RCC 7860 (cell line): Measurements from ENCODE around the gene POP7.

Source experiments
- DNase-seq: peaks from one replicate; pipeline ENCODE4 v3.0.0-alpha.2; 2015; ENCODE audit warnings: low spot score
- FAIRE-seq: peaks from 2 replicates; lab custom pipeline; 2012; peaks lifted over from hg19 to GRCh38; lab: Jason Lieb, UNC

The POP7 gene

GRCh38 chr7:100679129-100679926 lies 26.6 kb upstream of the POP7 start:
- FAIRE-seq (no peak), DNase-seq (no peak)

DNA sequence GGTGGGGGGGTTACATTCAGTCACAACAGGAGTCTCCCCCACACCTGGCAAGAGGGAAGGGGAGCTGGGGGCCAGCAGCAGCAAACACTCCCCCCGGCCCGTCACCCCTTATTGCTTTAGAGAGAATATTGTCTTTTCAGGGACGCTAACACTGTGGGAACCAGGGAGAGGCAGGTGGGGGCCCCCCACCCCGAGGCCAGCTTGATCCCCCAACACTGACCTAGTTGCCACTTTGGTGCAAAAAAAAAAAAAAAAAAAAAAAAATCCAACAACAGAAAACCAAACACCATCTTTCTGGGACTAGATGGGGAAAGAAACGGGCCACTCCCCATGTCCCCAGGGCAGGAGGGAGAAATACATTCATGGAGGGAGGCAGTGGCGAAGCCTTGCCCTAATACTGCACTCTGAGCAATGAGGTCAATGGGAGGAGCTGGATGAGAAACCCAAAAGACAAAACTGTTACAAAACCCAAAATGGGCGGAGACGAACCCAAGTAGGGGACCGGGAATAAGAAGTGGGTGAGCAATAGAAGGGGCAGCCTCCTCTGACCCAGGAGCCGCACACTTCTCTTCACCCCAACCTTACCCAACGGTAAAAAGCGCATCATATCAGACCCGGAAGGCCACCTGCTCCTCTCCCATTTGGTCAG lies 25.9 kb upstream of the POP7 start:
- DNase-seq (no peak), FAIRE-seq (no peak)

DNA sequence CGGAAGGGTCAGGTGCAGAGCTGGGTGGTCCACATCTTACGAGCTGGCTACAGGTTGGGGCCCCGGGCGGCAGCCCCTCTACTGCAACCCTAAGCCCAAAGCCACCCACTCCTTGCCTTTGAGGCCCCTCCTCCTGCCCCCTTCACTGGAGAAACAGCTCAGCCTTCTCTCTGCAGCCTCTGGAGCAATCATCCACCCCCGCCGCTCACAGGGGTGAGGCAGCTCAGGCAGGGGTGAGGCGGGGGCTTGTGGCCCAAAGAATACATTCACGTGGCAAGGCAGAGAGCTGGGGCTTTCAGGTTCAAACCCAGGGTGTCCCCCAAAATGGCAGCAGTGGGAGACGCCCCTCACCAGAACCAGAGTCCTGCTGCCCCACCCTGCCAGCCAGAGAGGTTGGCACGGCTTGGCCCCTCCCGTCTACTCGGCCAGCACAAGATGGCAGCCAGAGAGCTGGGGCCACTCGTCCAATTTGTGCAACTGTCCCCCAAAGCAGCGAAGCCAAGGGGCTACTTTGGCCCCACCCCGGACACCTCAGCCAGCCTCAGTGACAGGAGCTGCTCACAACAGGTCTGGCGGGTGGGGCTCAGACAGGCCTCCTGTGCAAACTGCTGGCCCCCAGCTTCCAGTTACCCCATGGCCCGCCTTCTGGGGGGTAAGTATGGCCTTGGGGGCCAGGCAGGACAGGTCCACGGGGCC lies 25.2 kb upstream of the POP7 start:
- FAIRE-seq (no peak), DNase-seq (no peak)

GRCh38 chr7:100681491-100682227 lies 24.3 kb upstream of the POP7 start:
- FAIRE-seq, result no peak
- DNase-seq, result no peak

- DNase-seq (no peak), FAIRE-seq (no peak)
Measured at GRCh38 chr7:100682228-100682741, 23.6 kb upstream of the POP7 start.

DNA sequence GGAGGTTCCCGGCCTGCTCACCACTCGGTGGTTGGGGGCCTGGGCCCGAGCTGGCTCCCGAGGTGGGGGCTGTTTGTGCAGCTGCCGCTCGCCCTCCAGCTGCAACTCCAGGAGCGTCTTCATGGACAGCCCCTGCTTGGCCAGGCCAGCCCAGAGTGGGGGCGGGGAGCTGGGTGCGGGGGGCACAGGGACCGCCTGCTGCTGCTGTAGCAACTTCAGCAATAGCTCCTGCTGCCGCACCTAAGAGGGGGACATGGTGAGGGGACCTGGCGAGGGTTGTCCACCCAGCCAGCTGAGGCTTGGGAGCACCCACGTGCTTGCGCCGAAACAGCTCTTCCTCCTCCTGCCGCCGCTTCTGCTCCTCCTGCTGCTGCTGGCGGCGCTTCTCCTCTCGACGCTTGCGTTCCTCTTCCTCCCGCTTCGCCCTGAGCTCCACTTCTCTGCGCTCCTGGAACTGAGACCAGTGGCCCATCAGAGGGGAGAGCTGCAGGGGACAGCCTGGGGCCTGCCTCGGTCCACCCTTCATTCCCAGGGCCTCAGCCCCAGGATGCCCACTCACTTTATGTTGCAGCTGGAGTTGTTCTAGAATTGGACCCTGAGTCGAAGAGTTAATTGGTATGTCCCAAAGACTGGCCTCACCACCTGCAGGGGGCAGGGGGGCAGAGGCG lies 22.8 kb upstream of the POP7 start:
- DNase-seq (no peak), FAIRE-seq (no peak)

- FAIRE-seq, result no peak
- no peak for DNase-seq
Measured at GRCh38 chr7:100683659-100684533, 22.0 kb upstream of the POP7 start.

- DNase-seq, result no peak
- FAIRE-seq, result no peak
Measured at GRCh38 chr7:100684534-100685042, 21.3 kb upstream of the POP7 start.

- FAIRE-seq (no peak), DNase-seq (no peak)
Measured at GRCh38 chr7:100685049-100685605, 20.8 kb upstream of the POP7 start.

DNA sequence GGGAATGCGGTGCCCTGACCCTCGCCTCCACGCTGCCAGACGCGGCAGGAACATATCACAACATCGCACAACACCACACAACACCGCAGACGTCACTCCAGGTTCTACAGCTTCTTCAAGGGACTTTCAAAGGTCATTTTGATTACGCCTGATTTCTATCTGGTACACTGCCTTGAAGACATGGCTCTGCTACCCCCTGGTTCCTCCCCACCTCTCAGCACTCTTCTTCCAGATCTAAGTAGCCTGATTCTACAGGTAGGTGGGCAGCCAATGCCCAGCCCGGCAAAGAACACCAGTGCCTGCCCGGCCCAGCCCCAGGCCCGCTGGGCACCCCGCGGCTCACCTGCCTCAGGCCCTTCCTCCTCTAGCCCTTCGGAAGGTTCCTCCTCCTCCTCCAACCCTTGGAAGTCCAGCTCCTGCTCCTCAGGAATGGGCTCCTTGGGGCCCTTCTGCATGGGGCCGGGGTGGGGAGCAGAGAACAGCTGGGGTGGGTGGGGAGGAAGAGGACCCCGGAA lies 20.2 kb upstream of the POP7 start:
- FAIRE-seq, result no peak

DNA sequence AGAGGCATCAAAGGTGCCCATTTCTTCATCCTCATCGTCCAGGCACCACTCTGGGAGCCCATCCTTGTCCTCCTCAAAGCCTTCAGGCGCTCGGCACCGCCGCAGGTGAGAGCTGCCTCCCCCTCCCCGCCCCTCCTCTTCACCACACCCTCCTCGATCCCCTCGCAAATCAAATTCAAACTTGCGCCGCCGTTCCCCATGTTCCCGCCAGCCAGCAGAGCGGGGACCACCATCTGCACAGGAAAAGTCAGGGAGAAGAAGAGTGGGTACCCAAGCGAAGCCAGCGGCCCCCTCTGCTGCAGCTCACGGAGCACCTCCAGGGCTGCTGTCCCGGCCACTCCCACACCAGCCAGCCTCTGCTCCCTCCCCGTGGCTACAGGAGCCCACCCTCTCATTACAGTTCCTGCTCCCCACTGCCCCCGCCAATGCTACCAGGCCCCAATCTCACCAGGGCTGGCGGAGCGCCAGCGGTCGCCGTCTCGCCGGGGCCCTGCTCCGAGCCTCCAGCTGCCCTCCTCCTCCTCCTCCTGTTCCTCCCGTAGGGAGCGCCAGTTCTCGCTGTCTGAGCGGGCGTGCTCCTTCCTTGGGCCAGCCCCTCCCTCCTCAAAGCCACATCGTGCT lies 19.6 kb upstream of the POP7 start:
- FAIRE-seq (no peak), DNase-seq (no peak)

More for the DNA sequence above, 20.2 kb upstream of the POP7 start:
- DNase-seq, result no peak

DNA sequence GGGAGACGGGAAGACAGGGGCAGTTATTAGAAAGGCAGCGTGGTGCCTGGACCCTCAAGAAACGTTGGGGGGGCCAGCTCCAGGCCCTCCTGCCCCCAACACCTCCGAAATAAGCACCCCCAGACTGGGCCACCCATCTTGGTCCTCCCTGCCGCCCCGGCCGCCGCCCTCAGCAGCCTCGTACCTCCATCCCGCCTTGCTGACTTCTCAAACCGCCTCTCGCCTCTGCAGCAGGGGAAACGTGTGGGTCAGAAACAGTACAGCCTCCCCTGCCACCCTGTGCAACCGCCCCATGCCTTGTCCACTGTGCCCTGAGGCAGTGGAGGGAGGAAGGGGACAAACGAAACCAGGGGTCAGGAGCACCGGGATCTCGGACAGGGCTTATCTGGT lies 19.1 kb upstream of the POP7 start:
- FAIRE-seq (no peak), DNase-seq (no peak)

DNA sequence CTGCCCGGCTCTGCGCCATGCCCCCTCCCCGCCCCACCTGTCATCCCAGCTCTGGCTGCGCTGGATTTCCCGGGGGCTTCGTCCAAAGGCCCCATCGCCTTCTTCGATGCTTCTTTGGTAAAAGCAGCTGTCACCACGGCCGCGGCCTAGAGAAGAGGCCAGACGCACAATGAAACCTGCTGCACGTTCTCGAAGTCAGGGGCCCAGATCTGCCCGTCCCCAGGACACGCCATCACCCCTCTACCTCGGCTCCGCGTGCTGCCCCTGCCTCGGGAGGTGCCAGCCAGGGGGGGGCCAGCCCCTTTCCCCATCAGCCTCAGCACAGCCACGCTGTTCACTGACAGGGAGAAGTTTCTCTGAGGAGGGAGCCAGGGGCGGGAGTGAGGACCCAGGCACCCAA lies 18.7 kb upstream of the POP7 start:
- DNase-seq (no peak), FAIRE-seq (no peak)

DNA sequence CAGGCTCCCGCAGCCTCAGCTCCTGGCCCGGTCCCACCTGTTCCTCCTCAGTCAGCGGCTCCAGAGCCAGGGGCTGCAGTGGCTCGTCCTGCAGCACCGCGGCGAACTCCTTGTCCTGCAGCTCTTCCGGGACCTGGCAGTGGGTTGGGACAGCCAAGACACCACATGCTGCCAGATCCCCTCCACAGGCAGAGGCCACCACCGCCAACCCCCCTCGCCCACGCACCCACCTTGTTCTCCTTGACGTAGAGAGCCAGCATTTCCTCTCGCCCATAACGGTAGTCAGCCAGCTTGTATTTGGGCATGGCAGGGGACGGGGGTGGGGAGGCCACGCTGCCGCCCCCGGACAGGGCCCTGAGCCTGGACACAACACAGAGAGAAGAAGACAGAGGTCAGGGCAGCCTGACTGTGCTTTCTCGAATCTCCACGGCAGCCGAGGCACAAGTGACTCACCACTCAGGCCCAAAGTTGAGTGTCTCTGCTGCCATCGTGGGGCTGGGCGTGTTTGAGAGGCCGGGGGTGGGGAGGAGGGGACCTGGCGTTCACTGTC lies 18.1 kb upstream of the POP7 start:
- no peak for FAIRE-seq

GRCh38 chr7:100688326-100688860 lies 17.5 kb upstream of the POP7 start:
- no peak for DNase-seq
- FAIRE-seq, result no peak

More for the DNA sequence above, 18.1 kb upstream of the POP7 start:
- DNase-seq, result peak; percentile 10

DNA sequence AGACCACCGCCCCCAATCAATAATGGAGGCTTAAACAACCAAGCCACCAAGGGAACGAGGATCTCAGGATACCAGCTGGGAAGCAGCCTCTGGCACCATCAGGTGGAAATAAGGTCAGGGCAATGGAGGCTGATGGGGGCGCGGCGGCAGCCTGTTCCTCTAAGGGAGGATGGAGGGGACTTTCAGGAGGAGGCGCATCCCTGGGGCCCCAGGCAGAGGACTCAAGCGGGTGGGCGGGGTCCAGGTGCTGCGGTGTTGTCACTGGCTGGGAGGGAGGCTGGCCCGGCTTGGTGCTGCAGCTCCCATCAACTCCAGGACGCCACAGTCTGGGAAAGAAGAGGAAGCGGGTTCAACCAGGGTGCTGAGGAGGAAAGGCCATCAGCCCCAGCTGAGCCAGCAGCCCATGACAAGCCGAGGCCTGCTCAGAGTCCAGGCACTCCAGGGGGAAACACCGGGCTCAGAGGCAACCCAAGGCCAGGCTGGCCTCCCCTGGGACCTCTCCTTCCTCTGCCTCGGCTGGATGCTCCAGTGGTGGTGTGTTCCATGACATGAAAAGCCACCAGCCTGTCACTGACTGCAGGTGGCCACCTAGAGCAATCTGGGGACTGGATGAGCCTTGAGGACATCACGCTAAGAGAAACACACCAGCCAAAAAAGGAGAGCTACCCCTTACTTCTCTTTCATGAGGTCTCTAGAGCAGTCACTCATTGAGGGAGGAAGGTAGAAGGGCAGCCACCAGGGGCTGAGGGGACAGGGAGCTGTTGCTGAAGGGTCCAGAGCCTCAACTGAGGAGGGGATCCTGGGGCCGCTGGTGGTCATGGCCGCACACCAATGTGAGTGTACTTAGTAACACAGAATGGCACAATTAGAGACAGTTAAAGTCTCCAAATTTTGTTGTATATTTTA lies 16.4 kb upstream of the POP7 start:
- DNase-seq (no peak), FAIRE-seq (no peak)
